Measurements from ENCODE around the gene EIF2S3.
"Not testable (repeated sequence)": the region's sequence is repeated elsewhere in the genome, so short reads cannot be mapped to it uniquely, and the experiment has no call there.

- TF ChIP-seq EZH2 (IDR thresholded peaks at IDR 0.05; ENCODE audit: low read length, unreplicated experiment); CTCF (conservative IDR thresholded peaks at IDR 0.05; ENCODE audit: low read depth, low read length): not testable (repeated sequence)
Measured at GRCh38 chrX:24050522-24051318, 4.0 kb upstream of the EIF2S3 start.

Measured in PC-3 (cell line).